ENCODE data around the gene IGIP.

The IGIP gene

GRCh38 chr5:140145256-140145655 lies 19.5 kb downstream of the IGIP start:
- Histone ChIP-seq H2AFZ (ENCODE audit: low read length) (no peak overlapping the region), H3K79me1 (ENCODE audit: low read depth, low read length) (no peaks in the 10 kb centered on the region), H3K4me1 (ENCODE audit: control insufficient read depth in 2 of 2, insufficient read depth in 1 of 2, low read depth in 1 of 2, low read length in 2 of 2) (peaks cover 2% of the 10 kb centered on the region in 2 donors), H3K9ac (ENCODE audit: low read depth, low read length, poor library complexity) (no peak overlapping the region), H2BK5ac (ENCODE audit: low read length) (no peak overlapping the region), H3K4me3 (ENCODE audit: low read length in 2 of 2) (no peak overlapping the region), H3K23ac (ENCODE audit: low read depth, low read length, poor library complexity) (no peak overlapping the region), H3K4ac (ENCODE audit: low read length) (no peak overlapping the region), H2AK5ac (ENCODE audit: low read depth, low read length) (no peak overlapping the region), H3K36me3 (replicated peaks in 1 of 2; ENCODE audit: control insufficient read depth in 2 of 2, insufficient read depth in 2 of 2, low read length in 2 of 2) (no peaks in the 10 kb centered on the region), H3K4me2 (ENCODE audit: insufficient read depth, low read length, poor library complexity, severe bottlenecking) (no peak overlapping the region), H3K27ac (replicated peaks; ENCODE audit: low read length) (no peak overlapping the region), H2BK12ac (ENCODE audit: low read length) (no peak overlapping the region), H4K8ac (ENCODE audit: low read depth, low read length) (no peak overlapping the region), H4K91ac (ENCODE audit: low read depth, low read length, poor library complexity) (no peak overlapping the region), H3K18ac (ENCODE audit: low read length) (no peak overlapping the region), H3K14ac (ENCODE audit: low read length) (no peak overlapping the region), H2BK120ac (ENCODE audit: low read depth, low read length) (no peak overlapping the region), H3K27me3 (ENCODE audit: control insufficient read depth in 3 of 3, insufficient read depth in 3 of 3, low read depth in 1 of 3, low read length in 3 of 3) (peaks cover 12 to 86% (median 40%) of the 10 kb centered on the region in 3 experiments), H3K9me3 (replicated peaks in 1 of 2; ENCODE audit: control insufficient read depth in 2 of 2, insufficient read depth in 1 of 2, low read depth in 1 of 2, low read length in 2 of 2) (no peaks in the 10 kb centered on the region), H2BK15ac (ENCODE audit: low read length) (no peak overlapping the region)
- WGBS, 2 donors (ENCODE audit: extremely low coverage in 2 of 2, insufficient read length in 2 of 2, insufficient replicate concordance in 1 of 2), result no CpG with 5 or more reads among the region's 3 CpGs
- DNase-seq (ENCODE audit: low spot score), result no peak

- no peak overlapping the region for H2BK5ac ChIP-seq (ENCODE audit: low read length)
- peak overlapping the region; percentile 24 for H3K18ac ChIP-seq (ENCODE audit: low read length)
- peak; percentile 73 for DNase-seq (ENCODE audit: low spot score)
- H3K4me1 ChIP-seq (ENCODE audit: control insufficient read depth in 2 of 2, insufficient read depth in 1 of 2, low read depth in 1 of 2, low read length in 2 of 2), result peaks cover 2% of the 10 kb centered on the region in 2 donors
- no peaks in the 10 kb centered on the region for H3K9me3 ChIP-seq (replicated peaks in 1 of 2; ENCODE audit: control insufficient read depth in 2 of 2, insufficient read depth in 1 of 2, low read depth in 1 of 2, low read length in 2 of 2)
- peak overlapping the region; percentile 79 for H2AFZ ChIP-seq (ENCODE audit: low read length)
- H3K27me3 ChIP-seq (ENCODE audit: control insufficient read depth in 3 of 3, insufficient read depth in 3 of 3, low read depth in 1 of 3, low read length in 3 of 3), result peaks cover 12 to 89% (median 40%) of the 10 kb centered on the region in 3 experiments
- no peak overlapping the region for H3K4ac ChIP-seq (ENCODE audit: low read length)
- H3K27ac ChIP-seq (replicated peaks; ENCODE audit: low read length), result no peak overlapping the region
- no peak overlapping the region for H4K91ac ChIP-seq (ENCODE audit: low read depth, low read length, poor library complexity)
- H2BK12ac ChIP-seq (ENCODE audit: low read length), result no peak overlapping the region
- H2BK15ac ChIP-seq (ENCODE audit: low read length), result no peak overlapping the region
- no peaks in the 10 kb centered on the region for H3K79me1 ChIP-seq (ENCODE audit: low read depth, low read length)
- no peak overlapping the region for H3K14ac ChIP-seq (ENCODE audit: low read length)
- H2AK5ac ChIP-seq (ENCODE audit: low read depth, low read length), result no peak overlapping the region
- WGBS, 2 donors (ENCODE audit: extremely low coverage in 2 of 2, insufficient read length in 2 of 2, insufficient replicate concordance in 1 of 2), result no CpG with 5 or more reads among the region's 64 CpGs
- H3K9ac ChIP-seq (ENCODE audit: low read depth, low read length, poor library complexity), result peak overlapping the region; percentile 80
- peak overlapping the region; percentile 77 for H3K23ac ChIP-seq (ENCODE audit: low read depth, low read length, poor library complexity)
- H4K8ac ChIP-seq (ENCODE audit: low read depth, low read length), result no peak overlapping the region
- H3K4me2 ChIP-seq (ENCODE audit: insufficient read depth, low read length, poor library complexity, severe bottlenecking), result peak overlapping the region; percentile 87
- peak overlapping the region; percentile 20 to 74 for H3K4me3 ChIP-seq (ENCODE audit: low read length in 2 of 2)
- H3K36me3 ChIP-seq (replicated peaks in 1 of 2; ENCODE audit: control insufficient read depth in 2 of 2, insufficient read depth in 2 of 2, low read length in 2 of 2), result no peaks in the 10 kb centered on the region
- no peak overlapping the region for H2BK120ac ChIP-seq (ENCODE audit: low read depth, low read length)
Measured at GRCh38 chr5:140145818-140146522, 20.2 kb downstream of the IGIP start.

- Histone ChIP-seq H3K14ac (ENCODE audit: low read length) (no peak overlapping the region), H3K18ac (ENCODE audit: low read length) (peak overlapping the region; percentile 9), H3K9ac (ENCODE audit: low read depth, low read length, poor library complexity) (no peak overlapping the region), H2BK5ac (ENCODE audit: low read length) (no peak overlapping the region), H3K36me3 (replicated peaks in 1 of 2; ENCODE audit: control insufficient read depth in 2 of 2, insufficient read depth in 2 of 2, low read length in 2 of 2) (no peaks in the 10 kb centered on the region), H4K8ac (ENCODE audit: low read depth, low read length) (no peak overlapping the region), H3K27ac (replicated peaks; ENCODE audit: low read length) (no peak overlapping the region), H3K9me3 (replicated peaks in 1 of 2; ENCODE audit: control insufficient read depth in 2 of 2, insufficient read depth in 1 of 2, low read depth in 1 of 2, low read length in 2 of 2) (no peaks in the 10 kb centered on the region), H2BK120ac (ENCODE audit: low read depth, low read length) (no peak overlapping the region), H4K91ac (ENCODE audit: low read depth, low read length, poor library complexity) (no peak overlapping the region), H3K4me3 (ENCODE audit: low read length in 2 of 2) (peak overlapping the region in 1 of 2 donors; percentile 74), H3K23ac (ENCODE audit: low read depth, low read length, poor library complexity) (peak overlapping the region; percentile 77), H3K4me1 (ENCODE audit: control insufficient read depth in 2 of 2, insufficient read depth in 1 of 2, low read depth in 1 of 2, low read length in 2 of 2) (peaks cover 2% of the 10 kb centered on the region in 2 donors), H3K4me2 (ENCODE audit: insufficient read depth, low read length, poor library complexity, severe bottlenecking) (peak overlapping the region; percentile 87), H2BK12ac (ENCODE audit: low read length) (no peak overlapping the region), H2AK5ac (ENCODE audit: low read depth, low read length) (no peak overlapping the region), H3K27me3 (ENCODE audit: control insufficient read depth in 3 of 3, insufficient read depth in 3 of 3, low read depth in 1 of 3, low read length in 3 of 3) (peaks cover 12 to 90% (median 40%) of the 10 kb centered on the region in 3 experiments), H2AFZ (ENCODE audit: low read length) (peak overlapping the region; percentile 79), H2BK15ac (ENCODE audit: low read length) (no peak overlapping the region), H3K4ac (ENCODE audit: low read length) (no peak overlapping the region), H3K79me1 (ENCODE audit: low read depth, low read length) (no peaks in the 10 kb centered on the region)
- WGBS, 2 donors (ENCODE audit: extremely low coverage in 2 of 2, insufficient read length in 2 of 2, insufficient replicate concordance in 1 of 2), result no CpG with 5 or more reads among the region's 14 CpGs
- no peak for DNase-seq (ENCODE audit: low spot score)
Measured at GRCh38 chr5:140146523-140146842, 20.7 kb downstream of the IGIP start.

GRCh38 chr5:140147460-140147859 lies 21.7 kb downstream of the IGIP start:
- H3K23ac ChIP-seq (ENCODE audit: low read depth, low read length, poor library complexity), result no peak overlapping the region
- no peaks in the 10 kb centered on the region for H3K79me1 ChIP-seq (ENCODE audit: low read depth, low read length)
- H4K91ac ChIP-seq (ENCODE audit: low read depth, low read length, poor library complexity), result no peak overlapping the region
- H3K4me1 ChIP-seq (ENCODE audit: control insufficient read depth in 2 of 2, insufficient read depth in 1 of 2, low read depth in 1 of 2, low read length in 2 of 2), result peaks cover 2 to 4% of the 10 kb centered on the region in 2 donors
- no peak overlapping the region for H2BK120ac ChIP-seq (ENCODE audit: low read depth, low read length)
- H3K36me3 ChIP-seq (replicated peaks in 1 of 2; ENCODE audit: control insufficient read depth in 2 of 2, insufficient read depth in 2 of 2, low read length in 2 of 2), result no peaks in the 10 kb centered on the region
- peaks cover 12 to 91% (median 43%) of the 10 kb centered on the region in 3 experiments for H3K27me3 ChIP-seq (ENCODE audit: control insufficient read depth in 3 of 3, insufficient read depth in 3 of 3, low read depth in 1 of 3, low read length in 3 of 3)
- no peak overlapping the region for H2AK5ac ChIP-seq (ENCODE audit: low read depth, low read length)
- H3K27ac ChIP-seq (replicated peaks; ENCODE audit: low read length), result no peak overlapping the region
- no peak overlapping the region for H2BK12ac ChIP-seq (ENCODE audit: low read length)
- H3K14ac ChIP-seq (ENCODE audit: low read length), result no peak overlapping the region
- DNase-seq (ENCODE audit: low spot score), result no peak
- H3K4ac ChIP-seq (ENCODE audit: low read length), result no peak overlapping the region
- WGBS, 2 donors (ENCODE audit: extremely low coverage in 2 of 2, insufficient read length in 2 of 2, insufficient replicate concordance in 1 of 2), result no CpG with 5 or more reads among the region's 1 CpG
- H3K9me3 ChIP-seq (replicated peaks in 1 of 2; ENCODE audit: control insufficient read depth in 2 of 2, insufficient read depth in 1 of 2, low read depth in 1 of 2, low read length in 2 of 2), result no peaks in the 10 kb centered on the region
- peak overlapping the region in 1 of 2 donors; percentile 28 for H3K4me3 ChIP-seq (ENCODE audit: low read length in 2 of 2)
- no peak overlapping the region for H3K9ac ChIP-seq (ENCODE audit: low read depth, low read length, poor library complexity)
- no peak overlapping the region for H4K8ac ChIP-seq (ENCODE audit: low read depth, low read length)
- H3K18ac ChIP-seq (ENCODE audit: low read length), result no peak overlapping the region
- no peak overlapping the region for H2BK15ac ChIP-seq (ENCODE audit: low read length)
- no peak overlapping the region for H2BK5ac ChIP-seq (ENCODE audit: low read length)
- no peak overlapping the region for H2AFZ ChIP-seq (ENCODE audit: low read length)
- no peak overlapping the region for H3K4me2 ChIP-seq (ENCODE audit: insufficient read depth, low read length, poor library complexity, severe bottlenecking)
